ENCODE data around the gene PRR19.

The PRR19 gene

DNA sequence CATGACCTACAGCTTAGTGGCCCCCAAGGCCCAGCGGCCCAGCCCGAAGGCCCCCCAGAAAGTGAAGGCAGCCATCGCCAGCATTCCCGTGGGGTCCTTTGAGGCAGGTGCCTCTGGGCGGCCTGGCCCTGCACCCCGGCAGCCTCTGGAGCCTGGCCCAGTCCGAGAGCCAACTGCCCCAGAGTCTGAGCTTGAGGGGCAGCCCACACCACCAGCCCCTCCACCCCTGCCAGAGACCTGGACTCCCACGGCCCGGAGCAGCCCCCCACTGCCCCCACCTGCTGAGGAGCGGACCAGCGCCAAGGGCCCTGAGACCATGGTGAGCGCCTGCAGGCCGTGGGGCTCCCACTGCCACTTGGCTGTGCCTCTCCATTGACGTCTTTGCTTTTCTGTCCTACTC, 9.0 kb upstream of the PRR19 start:
- TF ChIP-seq, protein P1, sequence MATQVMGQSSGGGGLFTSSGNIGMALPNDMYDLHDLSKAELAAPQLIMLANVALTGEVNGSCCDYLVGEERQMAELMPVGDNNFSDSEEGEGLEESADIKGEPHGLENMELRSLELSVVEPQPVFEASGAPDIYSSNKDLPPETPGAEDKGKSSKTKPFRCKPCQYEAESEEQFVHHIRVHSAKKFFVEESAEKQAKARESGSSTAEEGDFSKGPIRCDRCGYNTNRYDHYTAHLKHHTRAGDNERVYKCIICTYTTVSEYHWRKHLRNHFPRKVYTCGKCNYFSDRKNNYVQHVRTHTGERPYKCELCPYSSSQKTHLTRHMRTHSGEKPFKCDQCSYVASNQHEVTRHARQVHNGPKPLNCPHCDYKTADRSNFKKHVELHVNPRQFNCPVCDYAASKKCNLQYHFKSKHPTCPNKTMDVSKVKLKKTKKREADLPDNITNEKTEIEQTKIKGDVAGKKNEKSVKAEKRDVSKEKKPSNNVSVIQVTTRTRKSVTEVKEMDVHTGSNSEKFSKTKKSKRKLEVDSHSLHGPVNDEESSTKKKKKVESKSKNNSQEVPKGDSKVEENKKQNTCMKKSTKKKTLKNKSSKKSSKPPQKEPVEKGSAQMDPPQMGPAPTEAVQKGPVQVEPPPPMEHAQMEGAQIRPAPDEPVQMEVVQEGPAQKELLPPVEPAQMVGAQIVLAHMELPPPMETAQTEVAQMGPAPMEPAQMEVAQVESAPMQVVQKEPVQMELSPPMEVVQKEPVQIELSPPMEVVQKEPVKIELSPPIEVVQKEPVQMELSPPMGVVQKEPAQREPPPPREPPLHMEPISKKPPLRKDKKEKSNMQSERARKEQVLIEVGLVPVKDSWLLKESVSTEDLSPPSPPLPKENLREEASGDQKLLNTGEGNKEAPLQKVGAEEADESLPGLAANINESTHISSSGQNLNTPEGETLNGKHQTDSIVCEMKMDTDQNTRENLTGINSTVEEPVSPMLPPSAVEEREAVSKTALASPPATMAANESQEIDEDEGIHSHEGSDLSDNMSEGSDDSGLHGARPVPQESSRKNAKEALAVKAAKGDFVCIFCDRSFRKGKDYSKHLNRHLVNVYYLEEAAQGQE (IDR thresholded peaks at IDR 0.05; ENCODE audit: low read depth): no peak
- TF ChIP-seq FOXM1 (IDR thresholded peaks at IDR 0.05; ENCODE audit: borderline replicate concordance, low read depth) (no peak), MAX (IDR thresholded peaks at IDR 0.05) (no peak), TCF12 (IDR thresholded peaks at IDR 0.05; ENCODE audit: low read depth) (no peak), ZBTB7A (IDR thresholded peaks at IDR 0.05; ENCODE audit: low read depth) (no peak), NFIC (IDR thresholded peaks at IDR 0.05) (no peak), EGR1 (IDR thresholded peaks at IDR 0.05) (no peak), YY1 (IDR thresholded peaks at IDR 0.05; ENCODE audit: low read depth) (no peak), EP300 (IDR thresholded peaks at IDR 0.05; ENCODE audit: borderline replicate concordance) (no peak), CEBPB (IDR thresholded peaks at IDR 0.05) (no peak), TAF1 (IDR thresholded peaks at IDR 0.05; ENCODE audit: low read depth) (no peak), TEAD4 (IDR thresholded peaks at IDR 0.05) (no peak), CREB1 (IDR thresholded peaks at IDR 0.05; ENCODE audit: low read depth) (no peak), RAD21 (IDR thresholded peaks at IDR 0.05; ENCODE audit: low read depth) (no peak)
- TF ChIP-seq, protein P2, sequence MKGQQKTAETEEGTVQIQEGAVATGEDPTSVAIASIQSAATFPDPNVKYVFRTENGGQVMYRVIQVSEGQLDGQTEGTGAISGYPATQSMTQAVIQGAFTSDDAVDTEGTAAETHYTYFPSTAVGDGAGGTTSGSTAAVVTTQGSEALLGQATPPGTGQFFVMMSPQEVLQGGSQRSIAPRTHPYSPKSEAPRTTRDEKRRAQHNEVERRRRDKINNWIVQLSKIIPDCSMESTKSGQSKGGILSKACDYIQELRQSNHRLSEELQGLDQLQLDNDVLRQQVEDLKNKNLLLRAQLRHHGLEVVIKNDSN (IDR thresholded peaks at IDR 0.05): no peak

DNA sequence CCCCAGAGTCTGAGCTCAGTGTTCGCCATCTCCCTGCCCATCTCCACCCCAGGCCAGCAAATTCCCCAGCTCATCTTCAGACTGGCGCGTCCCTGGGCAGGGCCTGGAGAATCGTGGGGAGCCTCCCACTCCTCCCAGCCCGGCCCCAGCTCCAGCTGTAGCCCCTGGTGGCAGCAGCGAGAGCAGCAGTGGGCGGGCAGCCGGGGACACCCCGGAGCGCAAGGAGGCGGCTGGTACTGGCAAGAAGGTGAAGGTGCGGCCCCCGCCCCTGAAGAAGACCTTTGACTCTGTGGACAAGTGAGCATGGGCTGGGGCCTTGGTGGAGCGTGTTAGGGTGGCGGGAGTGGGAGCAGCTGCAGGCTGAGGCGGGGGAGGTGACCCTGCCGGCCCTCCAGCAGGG, 8.4 kb upstream of the PRR19 start:
- no peak for TF ChIP-seq RAD21 (IDR thresholded peaks at IDR 0.05; ENCODE audit: low read depth)
- no peak for TF ChIP-seq TCF12 (IDR thresholded peaks at IDR 0.05; ENCODE audit: low read depth)
- TF ChIP-seq TAF1 (IDR thresholded peaks at IDR 0.05; ENCODE audit: low read depth): no peak
- TF ChIP-seq NFIC (IDR thresholded peaks at IDR 0.05): no peak
- TF ChIP-seq CEBPB (IDR thresholded peaks at IDR 0.05): no peak
- no peak for TF ChIP-seq CREB1 (IDR thresholded peaks at IDR 0.05; ENCODE audit: low read depth)
- no peak for TF ChIP-seq MAX (IDR thresholded peaks at IDR 0.05)
- TF ChIP-seq, protein P1 (IDR thresholded peaks at IDR 0.05; ENCODE audit: low read depth): no peak

- TF ChIP-seq CREB1 (IDR thresholded peaks at IDR 0.05; ENCODE audit: low read depth) (no peak), YY1 (IDR thresholded peaks at IDR 0.05; ENCODE audit: low read depth) (no peak), CEBPB (IDR thresholded peaks at IDR 0.05) (no peak), TCF12 (IDR thresholded peaks at IDR 0.05; ENCODE audit: low read depth) (no peak), ZBTB7A (IDR thresholded peaks at IDR 0.05; ENCODE audit: low read depth) (no peak), NFIC (IDR thresholded peaks at IDR 0.05) (no peak), TEAD4 (IDR thresholded peaks at IDR 0.05) (no peak)
- TF ChIP-seq, protein P2 (IDR thresholded peaks at IDR 0.05): no peak
- TF ChIP-seq, protein P1 (IDR thresholded peaks at IDR 0.05; ENCODE audit: low read depth): no peak
Measured at GRCh38 chr19:42293948-42294347, 8.0 kb upstream of the PRR19 start.

GRCh38 chr19:42294471-42295137, 7.3 kb upstream of the PRR19 start:
- TF ChIP-seq TCF12 (IDR thresholded peaks at IDR 0.05; ENCODE audit: low read depth) (no peak), NFIC (IDR thresholded peaks at IDR 0.05) (no peak), YY1 (IDR thresholded peaks at IDR 0.05; ENCODE audit: low read depth) (no peak), EP300 (IDR thresholded peaks at IDR 0.05; ENCODE audit: borderline replicate concordance) (no peak), FOXM1 (IDR thresholded peaks at IDR 0.05; ENCODE audit: borderline replicate concordance, low read depth) (no peak), ZBTB7A (IDR thresholded peaks at IDR 0.05; ENCODE audit: low read depth) (no peak)
